ENCODE results near the gene CFAP410.

- TF ChIP-seq EZH2phosphoT487 (IDR thresholded peaks at IDR 0.05; ENCODE audit: borderline replicate concordance, low read depth, low read length) (no peak), CTCF (conservative IDR thresholded peaks at IDR 0.05; ENCODE audit: low read length) (no peak)
Observed at GRCh38 chr21:44338971-44339910, at the start of gene CFAP410.

Measured in OCI-LY7 (cell line).